Measurements from ENCODE around the gene SLF2. TPM values are rescaled to one million over a fixed set of nuclear protein-coding genes. Genes with fewer than 3 reads are reported as not detected.
A peak's percentile ranks its signal among the peaks of the same experiment; 100 is the strongest.

Gene SLF2
- total RNA-seq, 4 donors from 2014 or later = 27.9 to 102 (median 59.9) TPM

DNA sequence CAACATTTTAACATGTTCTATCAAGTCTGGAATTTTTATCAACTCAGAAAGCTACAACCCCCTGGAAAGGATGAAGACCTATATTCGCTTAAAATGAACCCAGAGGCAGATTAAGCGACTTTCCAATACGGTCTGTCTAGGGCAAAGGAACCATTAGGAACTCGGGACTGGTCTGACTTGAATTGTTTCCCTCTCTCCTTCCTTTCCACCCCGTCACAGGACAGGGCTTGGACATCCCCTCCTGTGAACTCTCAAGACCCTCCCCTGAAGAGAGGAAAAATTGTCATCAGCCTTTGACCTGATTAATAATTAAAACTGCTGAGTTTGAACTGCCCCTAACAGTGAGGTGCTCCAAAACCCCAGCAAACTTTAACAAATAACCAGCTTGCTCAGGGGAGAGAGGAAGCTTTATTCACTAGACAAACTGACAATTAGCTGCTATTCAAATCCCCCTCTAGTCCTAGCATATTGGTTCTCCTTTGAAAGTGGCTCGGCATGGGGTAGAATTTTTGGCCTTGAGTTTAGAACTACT is 22.6 kb upstream of the SLF2 start:
- TF ChIP-seq POLR2A (IDR thresholded peaks at IDR 0.05) (no peak), CTCF (IDR thresholded peaks at IDR 0.05) (no peak)
- no peaks in the 10 kb centered on the region for H3K9me3 ChIP-seq
- intact Hi-C loops (cut with DNase I; ENCODE audit: low total_unique reads) = no loop called here
- no peak for DNase-seq
- no peak overlapping the region for H3K4me3 ChIP-seq
- H3K27ac ChIP-seq = peak overlapping the region in 1 of 2 donors; percentile 44
- peaks cover 0 to 4% of the 10 kb centered on the region in 2 donors for H3K4me1 ChIP-seq
- H3K36me3 ChIP-seq = no peaks in the 10 kb centered on the region
- H3K27me3 ChIP-seq = no peaks in the 10 kb centered on the region

GRCh38 chr10:100890673-100891317 is 22.0 kb upstream of the SLF2 start:
- no peaks in the 10 kb centered on the region for H3K9me3 ChIP-seq
- no peaks in the 10 kb centered on the region for H3K36me3 ChIP-seq
- no peak for DNase-seq
- H3K27ac ChIP-seq = peak overlapping the region in 1 of 2 donors; percentile 44
- intact Hi-C loops (cut with DNase I; ENCODE audit: low total_unique reads) = no loop called here
- H3K4me3 ChIP-seq = no peak overlapping the region
- peaks cover 0 to 4% of the 10 kb centered on the region in 2 donors for H3K4me1 ChIP-seq
- no peaks in the 10 kb centered on the region for H3K27me3 ChIP-seq
- TF ChIP-seq CTCF (IDR thresholded peaks at IDR 0.05) (no peak), POLR2A (IDR thresholded peaks at IDR 0.05) (no peak)

DNA sequence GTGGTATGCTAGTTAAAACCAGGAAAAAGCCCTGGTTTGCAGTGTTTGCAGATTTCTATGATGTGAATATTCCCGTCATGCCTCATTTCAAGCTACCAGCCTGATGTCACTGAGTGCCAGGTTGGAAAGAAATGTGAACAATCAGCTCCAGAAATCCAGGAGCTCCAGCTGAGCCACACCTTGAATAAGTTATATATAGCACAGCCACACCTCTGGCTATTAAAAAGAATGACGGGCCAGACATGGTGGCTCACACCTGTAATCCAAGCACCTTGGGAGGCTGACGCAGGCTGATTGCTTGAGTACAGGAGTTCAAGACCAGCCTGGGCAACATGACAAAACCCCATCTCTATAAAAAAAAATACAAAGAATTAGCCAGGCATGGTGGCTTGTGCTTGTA is 18.7 kb upstream of the SLF2 start:
- H3K9me3 ChIP-seq = no peaks in the 10 kb centered on the region
- H3K36me3 ChIP-seq = no peaks in the 10 kb centered on the region
- H3K4me3 ChIP-seq = no peak overlapping the region
- no peaks in the 10 kb centered on the region for H3K27me3 ChIP-seq
- DNase-seq = no peak
- TF ChIP-seq POLR2A (IDR thresholded peaks at IDR 0.05) (no peak), CTCF (IDR thresholded peaks at IDR 0.05) (no peak)
- no peak overlapping the region for H3K27ac ChIP-seq
- intact Hi-C loops (cut with DNase I; ENCODE audit: low total_unique reads) = no loop called here
- H3K4me1 ChIP-seq = no peaks in the 10 kb centered on the region

GRCh38 chr10:100894589-100895294 is 18.0 kb upstream of the SLF2 start:
- no peak for DNase-seq
- Histone ChIP-seq H3K27ac (peak overlapping the region; percentile 62 to 70), H3K27me3 (no peaks in the 10 kb centered on the region), H3K4me1 (no peaks in the 10 kb centered on the region), H3K9me3 (no peaks in the 10 kb centered on the region), H3K36me3 (no peaks in the 10 kb centered on the region), H3K4me3 (no peak overlapping the region)
- intact Hi-C loops (cut with DNase I; ENCODE audit: low total_unique reads) = no loop called here
- no peak for TF ChIP-seq POLR2A (IDR thresholded peaks at IDR 0.05)
- TF ChIP-seq CTCF (IDR thresholded peaks at IDR 0.05) = no peak

- no peaks in the 10 kb centered on the region for H3K36me3 ChIP-seq
- H3K27me3 ChIP-seq = no peaks in the 10 kb centered on the region
- H3K27ac ChIP-seq = peak overlapping the region; percentile 62 to 70
- no peak for DNase-seq
- intact Hi-C loops (cut with DNase I; ENCODE audit: low total_unique reads) = no loop called here
- H3K4me3 ChIP-seq = no peak overlapping the region
- TF ChIP-seq CTCF (IDR thresholded peaks at IDR 0.05) (no peak), POLR2A (IDR thresholded peaks at IDR 0.05) (no peak)
- no peaks in the 10 kb centered on the region for H3K4me1 ChIP-seq
- H3K9me3 ChIP-seq = no peaks in the 10 kb centered on the region
Measured at GRCh38 chr10:100895346-100895745, 17.4 kb upstream of the SLF2 start.
